Measurements from ENCODE around the gene YPEL1.

DNA sequence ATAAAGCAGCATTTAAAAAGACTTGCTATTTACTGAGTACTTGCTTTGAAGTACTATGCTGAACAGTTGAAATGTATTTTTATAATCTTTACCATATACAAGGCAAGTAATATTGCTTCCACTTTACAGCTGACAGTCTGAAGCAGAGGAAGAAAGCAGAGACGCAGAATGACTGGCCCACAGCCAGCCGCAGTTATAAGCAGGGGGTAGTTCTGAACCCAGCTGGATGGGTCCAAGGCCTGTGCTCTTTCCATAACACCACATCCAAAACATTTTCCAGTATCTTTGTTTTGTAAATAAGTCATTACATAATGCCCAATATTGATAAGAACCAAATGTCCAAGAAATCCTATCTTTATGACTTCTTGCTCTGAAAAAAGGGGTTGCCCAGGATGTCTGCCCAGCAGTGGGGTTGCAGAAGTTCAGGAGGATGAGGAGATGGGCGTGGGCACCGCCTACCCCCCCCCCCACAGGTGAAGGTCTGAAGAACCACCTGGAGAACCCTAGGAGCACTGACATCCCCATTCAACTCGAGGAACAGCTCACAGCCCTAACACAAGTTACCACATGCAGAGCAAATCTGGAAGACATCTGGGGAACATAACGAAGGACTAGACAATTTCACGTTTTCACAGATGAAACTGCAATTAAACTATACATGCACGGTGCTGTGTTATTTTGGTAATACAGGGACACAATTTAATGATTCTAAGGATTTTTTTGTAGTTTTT, 24.2 kb upstream of the YPEL1 start:
- TF ChIP-seq POLR2A (IDR thresholded peaks at IDR 0.05) = no peak
- TF ChIP-seq, protein P1, sequence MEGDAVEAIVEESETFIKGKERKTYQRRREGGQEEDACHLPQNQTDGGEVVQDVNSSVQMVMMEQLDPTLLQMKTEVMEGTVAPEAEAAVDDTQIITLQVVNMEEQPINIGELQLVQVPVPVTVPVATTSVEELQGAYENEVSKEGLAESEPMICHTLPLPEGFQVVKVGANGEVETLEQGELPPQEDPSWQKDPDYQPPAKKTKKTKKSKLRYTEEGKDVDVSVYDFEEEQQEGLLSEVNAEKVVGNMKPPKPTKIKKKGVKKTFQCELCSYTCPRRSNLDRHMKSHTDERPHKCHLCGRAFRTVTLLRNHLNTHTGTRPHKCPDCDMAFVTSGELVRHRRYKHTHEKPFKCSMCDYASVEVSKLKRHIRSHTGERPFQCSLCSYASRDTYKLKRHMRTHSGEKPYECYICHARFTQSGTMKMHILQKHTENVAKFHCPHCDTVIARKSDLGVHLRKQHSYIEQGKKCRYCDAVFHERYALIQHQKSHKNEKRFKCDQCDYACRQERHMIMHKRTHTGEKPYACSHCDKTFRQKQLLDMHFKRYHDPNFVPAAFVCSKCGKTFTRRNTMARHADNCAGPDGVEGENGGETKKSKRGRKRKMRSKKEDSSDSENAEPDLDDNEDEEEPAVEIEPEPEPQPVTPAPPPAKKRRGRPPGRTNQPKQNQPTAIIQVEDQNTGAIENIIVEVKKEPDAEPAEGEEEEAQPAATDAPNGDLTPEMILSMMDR (IDR thresholded peaks at IDR 0.05) = no peak

Measured in body of pancreas (tissue), 4 donors.